ENCODE data around the gene SLFN11. TPM values are rescaled to one million over a fixed set of nuclear protein-coding genes. Genes with fewer than 3 reads are reported as not detected.
"Not testable (repeated sequence)": the region's sequence is repeated elsewhere in the genome, so short reads cannot be mapped to it uniquely, and the experiment has no call there.

SLFN11 gene
- total RNA-seq, 2 donors from 2014 or later: 9.2 to 16.6 TPM

DNA sequence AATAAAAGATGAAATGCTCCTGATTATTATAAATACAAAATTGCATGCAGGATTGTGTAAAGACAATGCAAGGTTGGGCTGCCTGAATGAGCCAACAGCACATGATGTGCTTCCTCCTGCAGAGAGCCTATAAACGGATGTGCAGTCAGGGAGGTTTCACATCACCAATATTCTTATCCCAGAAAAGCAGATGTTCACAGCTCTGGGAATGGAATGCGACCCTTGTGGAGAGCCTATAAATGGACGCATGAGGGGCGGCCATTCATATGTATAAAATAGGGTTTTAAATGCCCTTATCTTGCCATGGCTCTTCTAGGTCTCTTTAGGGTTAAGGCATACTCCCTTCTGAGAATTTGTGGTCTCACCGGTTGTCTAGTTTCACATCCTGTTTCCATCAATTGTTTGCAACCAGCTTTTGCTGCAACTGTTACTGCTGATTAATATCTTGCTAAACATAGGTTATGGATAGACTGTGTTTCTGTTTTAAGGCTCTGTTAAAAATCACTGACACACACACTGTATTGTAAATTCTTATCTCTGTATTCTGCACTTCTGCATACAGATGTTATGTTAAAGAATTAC, 31.9 kb downstream of the SLFN11 start:
- ATAC-seq: no peak
- Histone ChIP-seq H3K4me1 (peaks cover 11% of the 10 kb centered on the region), H3K4me3 (no peak overlapping the region), H3K27me3 (peaks cover 0 to 9% of the 10 kb centered on the region in 2 donors), H3K9me3 (peaks cover 0 to 3% (median 0%) of the 10 kb centered on the region in 3 donors), H3K27ac (no peak overlapping the region), H3K36me3 (replicated peaks in 1 of 2; ENCODE audit: insufficient read depth in 1 of 2, low read depth in 2 of 2) (no peaks in the 10 kb centered on the region)
- TF ChIP-seq, protein P1, sequence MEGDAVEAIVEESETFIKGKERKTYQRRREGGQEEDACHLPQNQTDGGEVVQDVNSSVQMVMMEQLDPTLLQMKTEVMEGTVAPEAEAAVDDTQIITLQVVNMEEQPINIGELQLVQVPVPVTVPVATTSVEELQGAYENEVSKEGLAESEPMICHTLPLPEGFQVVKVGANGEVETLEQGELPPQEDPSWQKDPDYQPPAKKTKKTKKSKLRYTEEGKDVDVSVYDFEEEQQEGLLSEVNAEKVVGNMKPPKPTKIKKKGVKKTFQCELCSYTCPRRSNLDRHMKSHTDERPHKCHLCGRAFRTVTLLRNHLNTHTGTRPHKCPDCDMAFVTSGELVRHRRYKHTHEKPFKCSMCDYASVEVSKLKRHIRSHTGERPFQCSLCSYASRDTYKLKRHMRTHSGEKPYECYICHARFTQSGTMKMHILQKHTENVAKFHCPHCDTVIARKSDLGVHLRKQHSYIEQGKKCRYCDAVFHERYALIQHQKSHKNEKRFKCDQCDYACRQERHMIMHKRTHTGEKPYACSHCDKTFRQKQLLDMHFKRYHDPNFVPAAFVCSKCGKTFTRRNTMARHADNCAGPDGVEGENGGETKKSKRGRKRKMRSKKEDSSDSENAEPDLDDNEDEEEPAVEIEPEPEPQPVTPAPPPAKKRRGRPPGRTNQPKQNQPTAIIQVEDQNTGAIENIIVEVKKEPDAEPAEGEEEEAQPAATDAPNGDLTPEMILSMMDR (IDR thresholded peaks at IDR 0.05): no peak
- TF ChIP-seq POLR2A (IDR thresholded peaks at IDR 0.05): no peak
- DNase-seq: no peak
- WGBS, 2 donors: 46 to 68% methylated on average over 5 of the region's 5 CpGs
- intact Hi-C loops (cut with DNase I): no loop called here

DNA sequence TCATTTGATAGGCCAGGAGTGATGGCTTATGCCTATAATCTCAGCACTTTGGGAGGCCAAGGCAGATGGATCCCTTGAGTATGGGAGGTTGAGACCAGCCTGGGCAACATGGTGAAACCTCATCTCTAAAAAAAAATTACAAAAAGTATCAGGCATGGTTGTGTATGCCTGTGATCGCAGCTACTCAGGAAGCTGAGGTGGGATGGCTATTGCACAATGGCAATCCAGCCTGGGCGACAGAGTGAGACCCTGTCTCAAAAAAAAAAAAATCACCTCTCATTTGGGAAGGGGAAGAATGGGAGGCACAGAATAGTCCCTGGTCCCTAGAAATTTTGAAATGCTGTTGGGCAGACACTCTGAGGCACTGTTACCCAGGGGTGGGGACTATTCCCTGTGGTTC, 35.2 kb downstream of the SLFN11 start:
- H3K9me3 ChIP-seq: peaks cover 0 to 3% (median 0%) of the 10 kb centered on the region in 3 donors
- H3K27ac ChIP-seq: no peak overlapping the region
- H3K27me3 ChIP-seq: no peaks in the 10 kb centered on the region
- no peaks in the 10 kb centered on the region for H3K4me1 ChIP-seq
- ATAC-seq (no peak), DNase-seq (no peak)
- intact Hi-C loops (cut with DNase I): no loop called here
- no peak overlapping the region for H3K4me3 ChIP-seq
- H3K36me3 ChIP-seq (replicated peaks in 1 of 2; ENCODE audit: insufficient read depth in 1 of 2, low read depth in 2 of 2): no peaks in the 10 kb centered on the region
- WGBS, 2 donors: 44 to 74% methylated on average over 2 of the region's 2 CpGs
- no peak for TF ChIP-seq POLR2A (IDR thresholded peaks at IDR 0.05)
- TF ChIP-seq, protein P1 (IDR thresholded peaks at IDR 0.05): no peak

DNA sequence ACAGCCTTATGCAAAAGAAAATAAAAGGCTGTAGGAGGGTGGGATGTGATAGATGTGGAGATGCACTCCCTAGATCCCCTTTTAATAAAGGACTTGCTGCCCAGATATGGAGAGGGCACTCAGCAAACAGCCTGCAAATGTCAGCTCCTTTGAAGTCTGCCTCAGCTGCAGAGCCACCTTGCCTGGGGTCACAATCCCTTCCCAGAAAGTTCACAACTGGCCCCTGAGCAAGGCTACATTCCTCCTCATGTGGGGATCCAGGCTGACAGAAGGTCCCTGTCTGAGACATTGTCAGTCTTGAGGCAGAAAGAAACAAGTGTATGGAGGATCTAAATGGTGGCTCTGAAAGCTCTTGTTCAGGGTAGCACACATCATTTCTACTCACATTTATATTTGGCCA, 36.1 kb downstream of the SLFN11 start:
- ATAC-seq: no peak
- H3K27ac ChIP-seq: no peak overlapping the region
- H3K4me3 ChIP-seq: no peak overlapping the region
- H3K27me3 ChIP-seq: no peaks in the 10 kb centered on the region
- H3K9me3 ChIP-seq: peaks cover 0 to 3% (median 0%) of the 10 kb centered on the region in 3 donors
- no peaks in the 10 kb centered on the region for H3K4me1 ChIP-seq
- intact Hi-C loops (cut with DNase I): no loop called here
- DNase-seq: no peak
- no peaks in the 10 kb centered on the region for H3K36me3 ChIP-seq (replicated peaks in 1 of 2; ENCODE audit: insufficient read depth in 1 of 2, low read depth in 2 of 2)
- TF ChIP-seq POLR2A (IDR thresholded peaks at IDR 0.05): no peak
- TF ChIP-seq, protein P1 (IDR thresholded peaks at IDR 0.05): no peak

DNA sequence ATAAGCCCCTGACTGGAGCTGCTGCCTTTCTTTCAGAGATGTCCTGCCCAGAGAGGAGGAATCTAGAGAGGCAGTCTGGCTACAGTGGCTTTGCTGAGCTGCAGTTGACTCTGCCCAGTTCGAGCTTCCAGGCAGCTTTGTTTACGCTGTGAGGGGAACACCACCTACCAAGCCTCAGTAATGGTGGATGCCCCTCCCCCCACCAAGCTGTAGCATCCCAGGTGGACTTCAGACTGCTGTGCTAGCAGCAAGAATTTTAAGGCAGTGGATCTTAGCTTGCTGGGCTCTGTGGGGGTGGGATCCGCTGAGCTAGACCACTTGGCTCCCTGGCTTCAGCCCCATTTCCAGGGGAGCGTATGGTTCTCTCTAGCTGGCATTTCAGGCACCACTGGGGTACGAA, 39.8 kb downstream of the SLFN11 start:
- intact Hi-C loops (cut with DNase I); H3K4me1 ChIP-seq; ATAC-seq; DNase-seq; H3K4me3 ChIP-seq; H3K27ac ChIP-seq; H3K9me3 ChIP-seq; H3K27me3 ChIP-seq; H3K36me3 ChIP-seq (replicated peaks in 1 of 2; ENCODE audit: insufficient read depth in 1 of 2, low read depth in 2 of 2): not testable (repeated sequence)
- 56 to 64% methylated on average over 2 to 5 of the region's 5 CpGs for WGBS, 2 donors

DNA sequence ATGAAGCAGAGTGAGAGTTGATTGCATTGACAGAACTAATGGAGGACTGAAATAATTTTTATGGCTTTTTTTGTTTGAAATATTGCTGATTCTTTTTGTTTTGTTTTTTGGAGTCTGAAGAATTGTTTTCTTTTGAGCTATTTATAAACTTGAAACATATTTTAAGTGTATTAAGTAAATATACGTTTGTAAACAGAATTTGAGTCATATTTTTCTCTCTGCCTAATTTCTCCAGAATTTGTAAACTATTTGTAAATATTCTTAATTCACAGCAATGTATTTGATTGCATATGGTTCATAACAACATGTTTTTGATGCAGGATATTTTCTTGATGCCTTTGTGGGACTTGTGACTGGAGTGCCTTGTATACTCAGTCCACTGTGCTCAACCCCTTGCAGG, 50.7 kb downstream of the SLFN11 start:
- H3K27me3 ChIP-seq: no peaks in the 10 kb centered on the region
- TF ChIP-seq, protein P1 (IDR thresholded peaks at IDR 0.05): no peak
- TF ChIP-seq POLR2A (IDR thresholded peaks at IDR 0.05): no peak
- H3K9me3 ChIP-seq: no peaks in the 10 kb centered on the region
- 55 to 56% methylated on average over 1 of the region's 1 CpG for WGBS, 2 donors
- no peak overlapping the region for H3K27ac ChIP-seq
- H3K4me3 ChIP-seq: no peak overlapping the region
- ATAC-seq (no peak), DNase-seq (no peak)
- H3K36me3 ChIP-seq (replicated peaks in 1 of 2; ENCODE audit: insufficient read depth in 1 of 2, low read depth in 2 of 2): no peaks in the 10 kb centered on the region
- intact Hi-C loops (cut with DNase I): no loop called here
- no peaks in the 10 kb centered on the region for H3K4me1 ChIP-seq
